ENCODE data around the gene GABRA5. TPM values are rescaled to one million over a fixed set of nuclear protein-coding genes. Genes with fewer than 3 reads are reported as not detected.

Gene GABRA5
- total and polyA plus RNA-seq, 2 experiments from 2014 or later, result 0.10 TPM; not detected in 1

DNA sequence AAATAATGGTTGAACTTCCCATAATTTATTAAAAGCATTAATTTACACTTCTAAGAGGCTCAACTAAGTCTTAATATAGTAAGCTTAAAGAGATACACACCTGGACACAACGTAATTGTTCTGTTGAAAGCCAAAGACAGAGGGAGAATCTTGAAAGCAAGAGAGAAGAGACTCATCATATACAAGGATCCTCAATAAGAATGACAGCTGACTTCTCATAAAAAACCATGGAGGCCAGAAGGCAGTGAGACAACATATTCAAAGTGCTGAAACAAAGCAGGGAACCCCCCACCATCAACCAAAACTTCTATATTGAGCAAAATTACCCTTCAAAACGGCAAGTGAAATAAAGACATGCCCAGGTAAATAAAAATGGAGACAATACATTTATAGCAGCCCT, 87.5 kb downstream of the GABRA5 start:
- Histone ChIP-seq H3K79me2 (no peaks in the 10 kb centered on the region), H4K20me1 (ENCODE audit: insufficient read depth, poor library complexity, severe bottlenecking) (no peaks in the 10 kb centered on the region), H3K4me1 (ENCODE audit: insufficient read depth) (no peaks in the 10 kb centered on the region), H3K4me3 (no peak overlapping the region), H3K9me2 (replicated peaks; ENCODE audit: insufficient read depth) (no peaks in the 10 kb centered on the region), H3K27ac (no peak overlapping the region), H2AFZ (no peak overlapping the region), H3K9me3 (ENCODE audit: low read depth) (peaks cover 4% of the 10 kb centered on the region), H3K36me3 (replicated peaks; ENCODE audit: insufficient read depth, low read depth) (no peaks in the 10 kb centered on the region), H3K4me2 (no peak overlapping the region), H3K27me3 (no peaks in the 10 kb centered on the region)
- TF ChIP-seq EZH2 (IDR thresholded peaks at IDR 0.05; ENCODE audit: borderline replicate concordance) (no peak), EZH2phosphoT487 (IDR thresholded peaks at IDR 0.05; ENCODE audit: low read depth, severe bottlenecking, unreplicated experiment) (no peak)
- TF ChIP-seq, protein P1, sequence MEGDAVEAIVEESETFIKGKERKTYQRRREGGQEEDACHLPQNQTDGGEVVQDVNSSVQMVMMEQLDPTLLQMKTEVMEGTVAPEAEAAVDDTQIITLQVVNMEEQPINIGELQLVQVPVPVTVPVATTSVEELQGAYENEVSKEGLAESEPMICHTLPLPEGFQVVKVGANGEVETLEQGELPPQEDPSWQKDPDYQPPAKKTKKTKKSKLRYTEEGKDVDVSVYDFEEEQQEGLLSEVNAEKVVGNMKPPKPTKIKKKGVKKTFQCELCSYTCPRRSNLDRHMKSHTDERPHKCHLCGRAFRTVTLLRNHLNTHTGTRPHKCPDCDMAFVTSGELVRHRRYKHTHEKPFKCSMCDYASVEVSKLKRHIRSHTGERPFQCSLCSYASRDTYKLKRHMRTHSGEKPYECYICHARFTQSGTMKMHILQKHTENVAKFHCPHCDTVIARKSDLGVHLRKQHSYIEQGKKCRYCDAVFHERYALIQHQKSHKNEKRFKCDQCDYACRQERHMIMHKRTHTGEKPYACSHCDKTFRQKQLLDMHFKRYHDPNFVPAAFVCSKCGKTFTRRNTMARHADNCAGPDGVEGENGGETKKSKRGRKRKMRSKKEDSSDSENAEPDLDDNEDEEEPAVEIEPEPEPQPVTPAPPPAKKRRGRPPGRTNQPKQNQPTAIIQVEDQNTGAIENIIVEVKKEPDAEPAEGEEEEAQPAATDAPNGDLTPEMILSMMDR (IDR thresholded peaks at IDR 0.05; ENCODE audit: poor library complexity), result no peak
- WGBS (ENCODE audit: low lambda C conversion rate, missing lambda C conversion rate), result 66% methylated on average over 2 of the region's 2 CpGs
- no peak for DNase-seq (ENCODE audit: low spot score)

DNA sequence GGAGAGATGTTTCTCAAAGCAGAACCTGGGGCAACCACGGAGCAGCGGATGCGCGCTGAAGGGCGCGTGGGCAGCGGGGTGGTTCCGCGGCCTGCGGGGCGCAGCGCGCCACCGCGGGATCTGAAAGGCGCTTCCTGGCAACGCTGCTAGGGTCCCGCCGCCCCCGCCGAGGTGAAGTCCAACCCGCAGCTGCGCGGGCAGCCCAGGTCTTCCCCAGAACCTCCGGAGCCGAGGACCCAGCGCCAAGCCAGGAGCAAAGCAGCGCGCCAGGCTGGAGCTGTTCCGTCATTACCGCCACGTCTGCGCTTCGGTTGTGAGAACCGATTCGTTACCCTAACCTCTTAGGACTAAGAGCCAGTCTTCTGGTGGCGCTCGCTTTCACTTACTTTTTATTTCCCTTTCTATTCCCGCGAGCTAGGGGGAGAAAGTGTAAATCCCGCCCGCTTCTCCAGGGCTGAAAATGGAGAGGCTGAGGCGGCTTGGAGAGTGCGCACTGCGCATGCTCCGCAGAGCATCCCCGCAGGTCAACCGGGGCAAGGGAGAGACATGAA, 100.9 kb downstream of the GABRA5 start:
- Histone ChIP-seq H2AFZ (peak overlapping the region; percentile 81), H3K4me1 (ENCODE audit: insufficient read depth) (no peaks in the 10 kb centered on the region), H3K9me3 (ENCODE audit: low read depth) (no peaks in the 10 kb centered on the region), H3K36me3 (replicated peaks; ENCODE audit: insufficient read depth, low read depth) (no peaks in the 10 kb centered on the region), H4K20me1 (ENCODE audit: insufficient read depth, poor library complexity, severe bottlenecking) (no peaks in the 10 kb centered on the region), H3K4me2 (peak overlapping the region; percentile 89), H3K79me2 (no peaks in the 10 kb centered on the region), H3K4me3 (peak overlapping the region; percentile 60), H3K27me3 (peaks cover 57% of the 10 kb centered on the region), H3K9me2 (replicated peaks; ENCODE audit: insufficient read depth) (no peaks in the 10 kb centered on the region), H3K27ac (no peak overlapping the region)
- TF ChIP-seq EZH2 (IDR thresholded peaks at IDR 0.05; ENCODE audit: borderline replicate concordance) (no peak), EZH2phosphoT487 (IDR thresholded peaks at IDR 0.05; ENCODE audit: low read depth, severe bottlenecking, unreplicated experiment) (no peak)
- TF ChIP-seq, protein P1 (IDR thresholded peaks at IDR 0.05; ENCODE audit: poor library complexity), result no peak
- WGBS (ENCODE audit: low lambda C conversion rate, missing lambda C conversion rate), result 2% methylated on average over 48 of the region's 48 CpGs
- DNase-seq (ENCODE audit: low spot score), result peak; percentile 59

DNA sequence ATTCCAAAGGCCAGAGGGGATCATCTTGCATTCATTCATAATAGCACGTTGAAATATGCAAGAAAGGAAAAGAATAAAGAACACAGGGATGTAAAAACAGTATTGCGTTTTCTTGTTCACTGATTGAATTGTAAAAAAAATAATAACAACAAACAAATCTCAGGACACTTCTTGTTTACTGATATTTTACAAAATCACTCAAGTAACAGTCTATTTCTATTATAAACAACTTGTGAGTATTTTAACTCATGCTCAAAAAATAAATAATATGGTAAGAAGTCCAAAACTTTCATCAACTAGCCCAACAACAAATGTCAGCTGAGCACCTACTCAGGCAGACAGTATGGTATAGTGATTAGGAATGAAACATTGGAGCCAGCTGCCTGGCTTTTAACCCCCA, 101.9 kb downstream of the GABRA5 start:
- DNase-seq (ENCODE audit: low spot score), result no peak
- Histone ChIP-seq H3K27me3 (peaks cover 67% of the 10 kb centered on the region), H3K36me3 (replicated peaks; ENCODE audit: insufficient read depth, low read depth) (no peaks in the 10 kb centered on the region), H2AFZ (no peak overlapping the region), H3K9me2 (replicated peaks; ENCODE audit: insufficient read depth) (no peaks in the 10 kb centered on the region), H3K27ac (no peak overlapping the region), H3K79me2 (no peaks in the 10 kb centered on the region), H3K4me2 (no peak overlapping the region), H3K9me3 (ENCODE audit: low read depth) (no peaks in the 10 kb centered on the region), H4K20me1 (ENCODE audit: insufficient read depth, poor library complexity, severe bottlenecking) (no peaks in the 10 kb centered on the region), H3K4me1 (ENCODE audit: insufficient read depth) (no peaks in the 10 kb centered on the region), H3K4me3 (no peak overlapping the region)
- WGBS (ENCODE audit: low lambda C conversion rate, missing lambda C conversion rate), result 72% methylated on average over 2 of the region's 2 CpGs
- TF ChIP-seq EZH2phosphoT487 (IDR thresholded peaks at IDR 0.05; ENCODE audit: low read depth, severe bottlenecking, unreplicated experiment) (no peak), EZH2 (IDR thresholded peaks at IDR 0.05; ENCODE audit: borderline replicate concordance) (no peak)
- TF ChIP-seq, protein P1 (IDR thresholded peaks at IDR 0.05; ENCODE audit: poor library complexity), result no peak

All from hepatocyte (in vitro differentiated cells).